Measurements from ENCODE around the gene GOSR1.
"Not testable (repeated sequence)": the region's sequence is repeated elsewhere in the genome, so short reads cannot be mapped to it uniquely, and the experiment has no call there.

GOSR1 gene

GRCh38 chr17:30568117-30568430 lies 90.9 kb downstream of the GOSR1 start:
- no peak overlapping the region for H3K4me3 ChIP-seq (ENCODE audit: low read depth in 1 of 2, low read length in 2 of 2)
- H3K36me3 ChIP-seq (ENCODE audit: control insufficient read depth in 1 of 2, insufficient read depth in 2 of 2, low read length in 2 of 2) = no peaks in the 10 kb centered on the region
- H3K9ac ChIP-seq (ENCODE audit: low read depth in 1 of 2, low read length in 2 of 2) = no peak overlapping the region
- no peak overlapping the region for H3K27ac ChIP-seq (ENCODE audit: low read depth, low read length)
- no peaks in the 10 kb centered on the region for H3K27me3 ChIP-seq (ENCODE audit: control insufficient read depth in 1 of 2, insufficient read depth in 2 of 2, low read length in 2 of 2)
- H3K9me3 ChIP-seq (ENCODE audit: control insufficient read depth in 1 of 2, low read length in 2 of 2) = no peaks in the 10 kb centered on the region
- no peaks in the 10 kb centered on the region for H3K4me1 ChIP-seq (ENCODE audit: control insufficient read depth in 1 of 2, insufficient read depth in 2 of 2, low read length in 2 of 2)

GRCh38 chr17:30569531-30570175 lies 92.4 kb downstream of the GOSR1 start:
- H3K9me3 ChIP-seq (ENCODE audit: control insufficient read depth in 1 of 2, low read length in 2 of 2); H3K9ac ChIP-seq (ENCODE audit: low read depth in 1 of 2, low read length in 2 of 2); H3K27ac ChIP-seq (ENCODE audit: low read depth, low read length); H3K4me1 ChIP-seq (ENCODE audit: control insufficient read depth in 1 of 2, insufficient read depth in 2 of 2, low read length in 2 of 2); H3K27me3 ChIP-seq (ENCODE audit: control insufficient read depth in 1 of 2, insufficient read depth in 2 of 2, low read length in 2 of 2); H3K4me3 ChIP-seq (ENCODE audit: low read depth in 1 of 2, low read length in 2 of 2); H3K36me3 ChIP-seq (ENCODE audit: control insufficient read depth in 1 of 2, insufficient read depth in 2 of 2, low read length in 2 of 2): not testable (repeated sequence)

GRCh38 chr17:30570191-30570590 lies 93.0 kb downstream of the GOSR1 start:
- H3K4me3 ChIP-seq (ENCODE audit: low read depth in 1 of 2, low read length in 2 of 2) = no peak overlapping the region
- no peaks in the 10 kb centered on the region for H3K4me1 ChIP-seq (ENCODE audit: control insufficient read depth in 1 of 2, insufficient read depth in 2 of 2, low read length in 2 of 2)
- no peak overlapping the region for H3K27ac ChIP-seq (ENCODE audit: low read depth, low read length)

GRCh38 chr17:30570596-30571265 lies 93.5 kb downstream of the GOSR1 start:
- H3K36me3 ChIP-seq (ENCODE audit: control insufficient read depth in 1 of 2, insufficient read depth in 2 of 2, low read length in 2 of 2) = no peaks in the 10 kb centered on the region
- H3K4me1 ChIP-seq (ENCODE audit: control insufficient read depth in 1 of 2, insufficient read depth in 2 of 2, low read length in 2 of 2) = no peaks in the 10 kb centered on the region
- no peak overlapping the region for H3K9ac ChIP-seq (ENCODE audit: low read depth in 1 of 2, low read length in 2 of 2)
- H3K9me3 ChIP-seq (ENCODE audit: control insufficient read depth in 1 of 2, low read length in 2 of 2) = no peaks in the 10 kb centered on the region
- H3K4me3 ChIP-seq (ENCODE audit: low read depth in 1 of 2, low read length in 2 of 2) = no peak overlapping the region
- no peaks in the 10 kb centered on the region for H3K27me3 ChIP-seq (ENCODE audit: control insufficient read depth in 1 of 2, insufficient read depth in 2 of 2, low read length in 2 of 2)
- no peak overlapping the region for H3K27ac ChIP-seq (ENCODE audit: low read depth, low read length)

More at GRCh38 chr17:30570191-30570590, 93.0 kb downstream of the GOSR1 start:
- no peak overlapping the region for H3K9ac ChIP-seq (ENCODE audit: low read depth in 1 of 2, low read length in 2 of 2)
- no peaks in the 10 kb centered on the region for H3K36me3 ChIP-seq (ENCODE audit: control insufficient read depth in 1 of 2, insufficient read depth in 2 of 2, low read length in 2 of 2)
- no peaks in the 10 kb centered on the region for H3K9me3 ChIP-seq (ENCODE audit: control insufficient read depth in 1 of 2, low read length in 2 of 2)
- no peaks in the 10 kb centered on the region for H3K27me3 ChIP-seq (ENCODE audit: control insufficient read depth in 1 of 2, insufficient read depth in 2 of 2, low read length in 2 of 2)

GRCh38 chr17:30571404-30571803 lies 94.2 kb downstream of the GOSR1 start:
- not testable (repeated sequence) for H3K27ac ChIP-seq (ENCODE audit: low read depth, low read length); H3K9ac ChIP-seq (ENCODE audit: low read depth in 1 of 2, low read length in 2 of 2); H3K36me3 ChIP-seq (ENCODE audit: control insufficient read depth in 1 of 2, insufficient read depth in 2 of 2, low read length in 2 of 2); H3K4me1 ChIP-seq (ENCODE audit: control insufficient read depth in 1 of 2, insufficient read depth in 2 of 2, low read length in 2 of 2); H3K4me3 ChIP-seq (ENCODE audit: low read depth in 1 of 2, low read length in 2 of 2); H3K9me3 ChIP-seq (ENCODE audit: control insufficient read depth in 1 of 2, low read length in 2 of 2); H3K27me3 ChIP-seq (ENCODE audit: control insufficient read depth in 1 of 2, insufficient read depth in 2 of 2, low read length in 2 of 2)

GRCh38 chr17:30571921-30572320 lies 94.7 kb downstream of the GOSR1 start:
- Histone ChIP-seq H3K9me3 (ENCODE audit: control insufficient read depth in 1 of 2, low read length in 2 of 2) (no peaks in the 10 kb centered on the region), H3K4me1 (ENCODE audit: control insufficient read depth in 1 of 2, insufficient read depth in 2 of 2, low read length in 2 of 2) (no peaks in the 10 kb centered on the region), H3K27ac (ENCODE audit: low read depth, low read length) (no peak overlapping the region), H3K36me3 (ENCODE audit: control insufficient read depth in 1 of 2, insufficient read depth in 2 of 2, low read length in 2 of 2) (no peaks in the 10 kb centered on the region), H3K4me3 (ENCODE audit: low read depth in 1 of 2, low read length in 2 of 2) (no peak overlapping the region), H3K9ac (ENCODE audit: low read depth in 1 of 2, low read length in 2 of 2) (no peak overlapping the region), H3K27me3 (ENCODE audit: control insufficient read depth in 1 of 2, insufficient read depth in 2 of 2, low read length in 2 of 2) (no peaks in the 10 kb centered on the region)

GRCh38 chr17:30572651-30573554 lies 95.7 kb downstream of the GOSR1 start:
- not testable (repeated sequence) for H3K4me3 ChIP-seq (ENCODE audit: low read depth in 1 of 2, low read length in 2 of 2); H3K27ac ChIP-seq (ENCODE audit: low read depth, low read length); H3K9ac ChIP-seq (ENCODE audit: low read depth in 1 of 2, low read length in 2 of 2); H3K9me3 ChIP-seq (ENCODE audit: control insufficient read depth in 1 of 2, low read length in 2 of 2); H3K4me1 ChIP-seq (ENCODE audit: control insufficient read depth in 1 of 2, insufficient read depth in 2 of 2, low read length in 2 of 2); H3K36me3 ChIP-seq (ENCODE audit: control insufficient read depth in 1 of 2, insufficient read depth in 2 of 2, low read length in 2 of 2); H3K27me3 ChIP-seq (ENCODE audit: control insufficient read depth in 1 of 2, insufficient read depth in 2 of 2, low read length in 2 of 2)

GRCh38 chr17:30573603-30574175 lies 96.5 kb downstream of the GOSR1 start:
- no peaks in the 10 kb centered on the region for H3K36me3 ChIP-seq (ENCODE audit: control insufficient read depth in 1 of 2, insufficient read depth in 2 of 2, low read length in 2 of 2)
- H3K4me3 ChIP-seq (ENCODE audit: low read depth in 1 of 2, low read length in 2 of 2) = no peak overlapping the region
- H3K9ac ChIP-seq (ENCODE audit: low read depth in 1 of 2, low read length in 2 of 2) = no peak overlapping the region
- H3K9me3 ChIP-seq (ENCODE audit: control insufficient read depth in 1 of 2, low read length in 2 of 2) = no peaks in the 10 kb centered on the region
- no peaks in the 10 kb centered on the region for H3K4me1 ChIP-seq (ENCODE audit: control insufficient read depth in 1 of 2, insufficient read depth in 2 of 2, low read length in 2 of 2)
- H3K27me3 ChIP-seq (ENCODE audit: control insufficient read depth in 1 of 2, insufficient read depth in 2 of 2, low read length in 2 of 2) = no peaks in the 10 kb centered on the region
- H3K27ac ChIP-seq (ENCODE audit: low read depth, low read length) = no peak overlapping the region

GRCh38 chr17:30574309-30574708 lies 97.1 kb downstream of the GOSR1 start:
- not testable (repeated sequence) for H3K4me1 ChIP-seq (ENCODE audit: control insufficient read depth in 1 of 2, insufficient read depth in 2 of 2, low read length in 2 of 2); H3K36me3 ChIP-seq (ENCODE audit: control insufficient read depth in 1 of 2, insufficient read depth in 2 of 2, low read length in 2 of 2); H3K4me3 ChIP-seq (ENCODE audit: low read depth in 1 of 2, low read length in 2 of 2); H3K9ac ChIP-seq (ENCODE audit: low read depth in 1 of 2, low read length in 2 of 2); H3K27me3 ChIP-seq (ENCODE audit: control insufficient read depth in 1 of 2, insufficient read depth in 2 of 2, low read length in 2 of 2); H3K9me3 ChIP-seq (ENCODE audit: control insufficient read depth in 1 of 2, low read length in 2 of 2); H3K27ac ChIP-seq (ENCODE audit: low read depth, low read length)

GRCh38 chr17:30574806-30575205 lies 97.6 kb downstream of the GOSR1 start:
- H3K27ac ChIP-seq (ENCODE audit: low read depth, low read length); H3K9me3 ChIP-seq (ENCODE audit: control insufficient read depth in 1 of 2, low read length in 2 of 2); H3K4me3 ChIP-seq (ENCODE audit: low read depth in 1 of 2, low read length in 2 of 2); H3K36me3 ChIP-seq (ENCODE audit: control insufficient read depth in 1 of 2, insufficient read depth in 2 of 2, low read length in 2 of 2); H3K9ac ChIP-seq (ENCODE audit: low read depth in 1 of 2, low read length in 2 of 2); H3K27me3 ChIP-seq (ENCODE audit: control insufficient read depth in 1 of 2, insufficient read depth in 2 of 2, low read length in 2 of 2); H3K4me1 ChIP-seq (ENCODE audit: control insufficient read depth in 1 of 2, insufficient read depth in 2 of 2, low read length in 2 of 2): not testable (repeated sequence)
